ENCODE measurements around the gene MPO.

MPO gene

DNA sequence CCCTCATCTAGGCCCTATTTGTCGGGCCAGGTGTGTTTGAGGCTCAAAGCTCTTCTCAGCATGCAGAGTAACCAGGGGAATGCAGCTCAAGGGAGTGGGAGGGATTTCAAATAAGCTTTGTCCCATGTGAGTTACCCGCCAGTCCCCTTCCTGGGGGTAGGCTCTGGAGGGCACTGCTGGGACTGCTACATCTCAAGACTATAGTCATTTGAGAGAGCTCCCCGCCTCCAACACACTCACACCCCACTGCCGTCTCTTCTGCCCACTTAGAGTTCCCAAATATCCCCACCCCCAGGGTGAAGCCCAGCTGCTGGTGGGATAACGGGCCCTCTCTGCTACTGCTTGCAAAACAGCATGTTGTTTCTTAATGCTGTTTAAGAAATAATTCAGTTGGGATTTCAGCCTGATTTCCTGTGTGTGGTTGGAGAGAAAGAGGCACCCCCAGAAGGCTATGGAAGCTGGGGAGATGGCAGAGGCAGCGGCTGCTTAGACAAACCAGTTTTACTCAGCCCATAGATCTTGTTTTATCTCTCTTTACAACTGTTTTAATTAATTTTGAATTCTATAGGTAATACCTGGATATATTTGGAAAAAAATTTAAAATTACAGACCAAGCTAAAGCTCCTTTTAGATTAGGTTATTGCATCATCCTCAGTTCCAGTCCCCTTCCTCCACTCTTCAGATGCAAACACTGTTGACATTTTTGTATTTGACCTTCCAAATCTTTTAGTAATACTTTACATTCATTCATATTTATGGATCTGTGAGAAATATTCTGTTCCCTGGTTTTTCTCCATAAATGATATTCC is 4.1 kb upstream of the MPO start:
- no peak overlapping the region for H3K27ac ChIP-seq
- no peak for TF ChIP-seq ZFX (IDR thresholded peaks at IDR 0.05)
- TF ChIP-seq, protein P1, sequence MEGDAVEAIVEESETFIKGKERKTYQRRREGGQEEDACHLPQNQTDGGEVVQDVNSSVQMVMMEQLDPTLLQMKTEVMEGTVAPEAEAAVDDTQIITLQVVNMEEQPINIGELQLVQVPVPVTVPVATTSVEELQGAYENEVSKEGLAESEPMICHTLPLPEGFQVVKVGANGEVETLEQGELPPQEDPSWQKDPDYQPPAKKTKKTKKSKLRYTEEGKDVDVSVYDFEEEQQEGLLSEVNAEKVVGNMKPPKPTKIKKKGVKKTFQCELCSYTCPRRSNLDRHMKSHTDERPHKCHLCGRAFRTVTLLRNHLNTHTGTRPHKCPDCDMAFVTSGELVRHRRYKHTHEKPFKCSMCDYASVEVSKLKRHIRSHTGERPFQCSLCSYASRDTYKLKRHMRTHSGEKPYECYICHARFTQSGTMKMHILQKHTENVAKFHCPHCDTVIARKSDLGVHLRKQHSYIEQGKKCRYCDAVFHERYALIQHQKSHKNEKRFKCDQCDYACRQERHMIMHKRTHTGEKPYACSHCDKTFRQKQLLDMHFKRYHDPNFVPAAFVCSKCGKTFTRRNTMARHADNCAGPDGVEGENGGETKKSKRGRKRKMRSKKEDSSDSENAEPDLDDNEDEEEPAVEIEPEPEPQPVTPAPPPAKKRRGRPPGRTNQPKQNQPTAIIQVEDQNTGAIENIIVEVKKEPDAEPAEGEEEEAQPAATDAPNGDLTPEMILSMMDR (conservative IDR thresholded peaks at IDR 0.05) = no peak

DNA sequence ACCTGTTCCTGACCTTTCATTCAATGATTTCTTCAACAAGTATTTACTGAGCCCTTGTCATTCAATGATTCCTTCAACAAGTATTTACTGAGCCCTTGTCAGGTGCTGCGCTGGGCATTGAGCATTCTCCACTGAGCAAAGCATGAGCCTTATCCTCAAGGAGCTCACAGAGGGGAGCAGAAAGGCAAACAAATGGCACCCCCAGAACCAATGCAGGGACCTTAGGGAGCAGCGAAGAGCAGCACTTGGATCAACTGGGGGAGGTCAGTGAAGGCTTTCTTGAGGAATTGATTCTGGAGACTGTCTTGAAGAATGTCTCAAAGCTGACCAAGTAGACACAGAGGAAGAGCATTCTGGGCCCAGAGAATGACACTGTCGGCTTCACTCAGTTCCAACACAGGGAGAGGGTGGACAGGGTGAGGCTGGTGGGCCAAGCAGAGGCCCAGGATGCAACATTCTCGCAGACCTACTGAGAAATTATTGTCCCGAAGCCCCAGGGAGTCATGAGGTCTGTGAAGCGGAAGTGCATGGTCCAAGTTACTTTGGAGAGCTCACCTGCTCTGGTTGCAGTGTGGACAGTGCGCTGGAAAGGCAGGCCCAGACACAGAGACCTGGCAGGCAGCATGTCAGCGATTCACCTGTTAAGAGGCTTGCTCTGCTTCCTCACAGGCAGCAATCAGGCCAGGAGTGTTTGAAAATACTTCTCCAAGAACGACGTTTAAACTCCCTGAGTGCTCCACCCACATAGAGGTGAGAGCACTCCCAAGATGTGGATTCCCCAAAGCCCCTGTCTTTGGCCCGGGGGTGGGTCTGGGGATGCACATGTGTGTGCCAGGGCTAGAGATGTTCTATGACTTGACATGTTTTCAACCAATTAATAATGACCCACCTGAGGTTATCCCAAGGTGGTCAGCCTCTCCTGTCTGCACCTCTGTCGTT is 3.2 kb upstream of the MPO start:
- no peak for TF ChIP-seq ZFX (IDR thresholded peaks at IDR 0.05)
- TF ChIP-seq, protein P1 (conservative IDR thresholded peaks at IDR 0.05) = no peak
- H3K27ac ChIP-seq = no peak overlapping the region

DNA sequence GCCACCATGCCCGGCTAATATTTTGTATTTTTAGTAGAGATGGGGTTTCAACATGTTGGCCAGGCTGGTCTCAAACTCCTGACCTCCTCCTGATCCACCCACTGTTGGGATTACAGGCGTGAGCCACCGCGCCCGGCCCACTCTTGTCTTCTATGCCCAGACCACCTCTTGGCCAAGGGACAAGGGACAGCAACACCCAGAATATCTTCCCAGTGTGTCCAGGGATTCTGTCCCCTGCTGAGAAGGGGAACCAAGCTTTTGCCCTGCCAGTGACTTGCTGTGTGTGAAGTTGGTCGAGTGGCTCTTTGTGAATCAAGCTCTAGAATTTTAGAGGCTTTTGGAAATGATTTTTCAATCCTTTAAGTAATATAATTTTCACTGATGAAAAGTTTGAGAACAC is 1.7 kb upstream of the MPO start:
- H3K27ac ChIP-seq = no peak overlapping the region
- TF ChIP-seq ZFX (IDR thresholded peaks at IDR 0.05) = no peak
- TF ChIP-seq, protein P1 (conservative IDR thresholded peaks at IDR 0.05) = no peak

DNA sequence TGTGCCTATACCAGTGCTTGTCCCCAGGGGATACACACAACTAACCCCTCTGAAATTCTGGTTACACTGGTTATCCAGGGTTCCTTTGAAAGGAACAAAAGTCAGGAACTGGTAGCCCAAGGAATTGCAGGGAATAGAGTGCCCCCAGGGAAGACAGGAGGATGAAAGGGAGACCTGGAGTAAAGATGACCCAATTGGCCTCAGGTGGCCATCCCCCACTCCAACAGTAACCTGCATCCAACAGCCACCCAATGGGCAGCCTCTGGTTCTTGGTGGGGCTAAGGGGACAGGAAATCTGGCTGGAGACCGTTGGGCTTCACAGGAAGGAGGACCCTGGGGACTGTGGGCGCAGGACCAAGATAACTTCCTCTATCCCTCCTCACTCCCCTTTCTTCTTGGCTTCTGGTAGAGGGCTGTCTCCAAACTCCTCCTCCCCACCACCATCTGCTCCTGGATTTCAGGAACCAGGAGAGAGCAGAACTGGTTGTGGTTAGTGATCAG is 826 bp upstream of the MPO start:
- no peak overlapping the region for H3K27ac ChIP-seq
- TF ChIP-seq, protein P1 (conservative IDR thresholded peaks at IDR 0.05) = no peak
- TF ChIP-seq ZFX (IDR thresholded peaks at IDR 0.05) = no peak

DNA sequence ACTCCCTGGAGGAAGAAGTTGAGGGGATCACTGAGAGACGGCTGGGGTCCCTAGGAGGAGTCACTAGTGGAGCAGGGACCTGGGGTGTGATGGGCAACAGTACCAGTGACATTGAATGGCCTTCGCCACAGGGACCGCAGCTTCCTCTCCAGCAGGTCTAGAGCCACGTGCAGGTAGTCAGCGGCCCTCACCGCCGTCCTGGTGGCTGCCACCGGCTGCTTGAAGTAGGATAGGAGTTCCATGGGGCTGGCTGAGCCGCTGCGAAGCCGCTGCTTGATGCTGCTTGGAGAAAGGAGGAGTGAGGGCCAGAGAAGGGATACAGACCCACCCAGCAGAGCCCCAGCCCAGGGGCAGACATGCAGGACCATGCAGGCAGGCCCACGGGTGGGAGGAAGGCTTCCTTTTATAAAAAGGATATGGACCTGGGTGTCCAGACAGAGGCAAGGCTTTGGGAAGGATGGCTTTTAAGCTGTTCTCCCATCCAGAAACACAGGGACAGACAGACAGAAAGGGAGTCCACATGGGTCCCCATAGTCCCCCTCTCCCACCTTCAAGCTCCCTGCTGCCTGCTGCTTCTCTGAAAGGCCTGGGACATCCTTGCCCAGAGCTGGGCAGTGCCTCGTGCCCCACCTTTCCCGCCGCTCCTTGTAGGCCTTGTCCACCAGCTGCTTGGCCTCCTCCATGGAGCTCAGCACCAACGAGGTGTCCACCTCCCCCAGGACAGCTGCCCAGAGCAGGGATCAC is 827 bp downstream of the MPO start:
- TF ChIP-seq ZFX (IDR thresholded peaks at IDR 0.05) = no peak
- TF ChIP-seq, protein P1 (conservative IDR thresholded peaks at IDR 0.05) = no peak
- H3K27ac ChIP-seq = no peak overlapping the region

DNA sequence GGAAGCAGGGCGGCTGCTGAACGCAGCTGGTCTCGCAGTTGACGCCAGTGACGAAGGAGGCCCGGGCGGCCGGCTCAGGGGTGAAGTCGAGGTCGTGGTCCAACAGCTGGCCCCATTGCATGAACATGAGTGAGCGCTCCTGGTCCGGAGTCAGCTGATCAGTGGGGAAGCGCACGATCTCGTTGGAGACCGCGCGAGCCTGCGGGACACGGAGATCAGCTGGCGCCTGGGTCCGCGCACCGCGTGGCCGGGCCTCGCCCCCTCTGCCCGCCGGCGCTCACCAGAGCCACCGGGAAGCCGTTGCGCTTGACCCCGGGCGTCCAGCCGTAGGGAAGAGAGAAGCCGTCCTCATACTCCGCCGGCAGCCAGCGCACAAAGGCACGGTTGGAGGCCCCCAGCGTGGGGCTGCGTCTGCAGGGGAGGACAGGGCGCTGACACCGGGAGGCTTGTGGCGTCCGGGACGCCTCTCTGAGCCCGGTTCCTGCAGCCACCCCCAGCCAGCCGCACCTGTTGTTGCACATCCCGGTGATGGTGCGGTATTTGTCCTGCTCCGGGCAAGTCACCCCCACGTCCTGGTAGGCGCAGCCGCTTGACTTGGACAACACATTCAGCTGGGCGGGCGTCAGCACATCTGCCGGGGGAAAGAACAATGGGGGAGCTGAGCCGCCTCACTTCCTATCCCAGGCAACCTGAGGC is 1.6 kb downstream of the MPO start:
- H3K27ac ChIP-seq = no peak overlapping the region
- TF ChIP-seq ZFX (IDR thresholded peaks at IDR 0.05) = no peak
- TF ChIP-seq, protein P1 (conservative IDR thresholded peaks at IDR 0.05) = no peak

Measured in C4-2B (cell line).